Ectodermal cell (in vitro differentiated cells): Measurements from ENCODE around the gene SPPL2C.

ENCODE experiments used
- H3K27ac ChIP-seq: 2 replicates; pipeline ENCODE4 v1.7.0; 2013; ENCODE audit warnings: mild to moderate bottlenecking, low read depth, low read length; ENCODE audit not compliant: insufficient read depth, poor library complexity, severe bottlenecking
- H3K27me3 ChIP-seq: 2 replicates; pipeline ENCODE4 v1.7.0; 2013; ENCODE audit warnings: mild to moderate bottlenecking, low read length; ENCODE audit not compliant: insufficient read depth, control insufficient read depth, poor library complexity, severe bottlenecking
- H3K36me3 ChIP-seq: one replicate; pipeline ENCODE4 v1.7.0; 2013; ENCODE audit warnings: low read length; ENCODE audit not compliant: control insufficient read depth, insufficient read depth
- H3K4me1 ChIP-seq: one replicate; pipeline ENCODE4 v1.7.0; 2013; ENCODE audit warnings: low read length; ENCODE audit not compliant: control insufficient read depth, insufficient read depth
- H3K4me3 ChIP-seq: 2 replicates; pipeline ENCODE4 v1.7.0; 2013; ENCODE audit warnings: low read depth, low read length, control low read depth; ENCODE audit not compliant: insufficient read depth
- H3K9me3 ChIP-seq: 2 replicates; pipeline ENCODE4 v1.7.0; 2013; ENCODE audit warnings: mild to moderate bottlenecking, low read length, moderate library complexity; ENCODE audit not compliant: control insufficient read depth
- WGBS, 2 experiments: methylation state at CpG; one replicate each; pipeline ENCODE4 v1.1.7; 2013; ENCODE audit warnings: missing lambda C conversion rate in 2 of 2; 5-methylcytosine and 5-hydroxymethylcytosine counted together

The SPPL2C gene

DNA sequence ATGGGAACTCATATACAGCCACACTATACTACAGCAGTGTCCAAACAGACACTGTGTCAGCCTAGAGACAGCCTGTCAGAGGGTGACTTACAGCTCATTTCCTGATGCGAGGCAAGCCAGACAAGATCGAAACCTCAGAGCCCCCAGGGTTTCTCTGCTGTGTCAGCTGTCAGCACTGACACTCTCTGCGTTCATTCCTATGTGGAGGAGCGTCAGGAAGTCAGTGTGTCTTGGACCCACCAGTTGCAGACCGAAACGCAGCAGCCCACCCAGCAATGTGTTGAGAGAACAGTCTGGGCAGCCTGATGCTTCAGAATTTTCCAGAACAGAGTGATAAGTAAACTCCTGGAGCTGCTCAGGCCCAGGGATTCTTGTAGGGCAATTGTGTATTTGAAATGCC lies 29.0 kb downstream of the SPPL2C start:
- H3K27ac ChIP-seq: no peak overlapping the region
- H3K4me3 ChIP-seq: no peak overlapping the region
- peaks cover 11% of the 10 kb centered on the region for H3K4me1 ChIP-seq
- 59 to 69% methylated on average over 6 of the region's 6 CpGs for WGBS, 2 experiments
- H3K9me3 ChIP-seq: no peaks in the 10 kb centered on the region
- H3K36me3 ChIP-seq: no peaks in the 10 kb centered on the region
- no peaks in the 10 kb centered on the region for H3K27me3 ChIP-seq

DNA sequence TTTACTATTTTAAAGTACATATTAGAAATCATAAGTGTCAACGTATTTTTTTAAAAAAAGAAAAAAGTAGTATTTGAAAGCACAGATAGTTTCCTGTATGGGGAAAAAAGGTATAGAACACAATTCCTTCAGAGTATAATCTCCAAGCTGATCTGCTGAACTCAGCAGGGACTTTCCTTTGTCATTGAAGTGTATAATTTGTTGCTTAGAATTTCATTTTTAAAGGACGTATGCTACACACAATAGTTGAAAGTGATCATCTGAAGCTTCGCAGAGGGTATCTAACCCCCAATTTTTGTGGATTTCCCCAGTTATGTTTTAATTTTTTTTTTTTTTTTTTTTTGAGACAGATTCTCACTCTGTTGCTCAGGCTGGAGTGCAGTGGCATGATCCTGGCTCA lies 29.5 kb downstream of the SPPL2C start:
- H3K4me3 ChIP-seq: no peak overlapping the region

DNA sequence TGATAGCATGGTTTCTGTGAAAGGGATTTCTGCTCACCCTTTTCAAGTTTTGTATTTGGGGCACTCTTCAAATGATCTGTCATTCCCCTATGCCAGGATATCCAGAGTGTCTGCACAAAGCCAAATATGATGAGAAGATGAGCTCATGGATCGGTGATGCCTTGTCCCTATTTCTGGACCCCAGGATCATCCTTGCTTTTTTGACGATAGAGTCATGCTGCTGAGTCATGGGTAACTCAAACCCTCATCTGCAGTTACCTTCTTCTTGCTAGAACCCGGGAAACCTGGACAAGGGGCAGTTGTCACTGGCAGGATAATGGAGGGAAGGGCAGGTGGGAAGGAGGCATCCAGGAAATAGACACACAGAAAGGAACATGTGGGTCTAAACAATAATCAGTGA lies 31.9 kb downstream of the SPPL2C start:
- peaks cover 4% of the 10 kb centered on the region for H3K4me1 ChIP-seq
- H3K4me3 ChIP-seq: no peak overlapping the region
- H3K27me3 ChIP-seq: no peaks in the 10 kb centered on the region
- 85 to 95% methylated on average over 3 of the region's 3 CpGs for WGBS, 2 experiments
- H3K27ac ChIP-seq: no peak overlapping the region
- H3K36me3 ChIP-seq: no peaks in the 10 kb centered on the region
- no peaks in the 10 kb centered on the region for H3K9me3 ChIP-seq

More for the DNA sequence above, 29.5 kb downstream of the SPPL2C start:
- Histone ChIP-seq H3K36me3 (no peaks in the 10 kb centered on the region), H3K9me3 (no peaks in the 10 kb centered on the region), H3K4me1 (peaks cover 11% of the 10 kb centered on the region), H3K27me3 (no peaks in the 10 kb centered on the region), H3K27ac (no peak overlapping the region)
- WGBS, 2 experiments: 89 to 94% methylated on average over 3 of the region's 3 CpGs

- H3K36me3 ChIP-seq: no peaks in the 10 kb centered on the region
- no peaks in the 10 kb centered on the region for H3K9me3 ChIP-seq
- no peaks in the 10 kb centered on the region for H3K27me3 ChIP-seq
- peaks cover 4% of the 10 kb centered on the region for H3K4me1 ChIP-seq
- no peak overlapping the region for H3K4me3 ChIP-seq
- 90 to 91% methylated on average over 1 of the region's 1 CpG for WGBS, 2 experiments
- H3K27ac ChIP-seq: no peak overlapping the region
Measured at GRCh38 chr17:45877467-45877866, 32.8 kb downstream of the SPPL2C start.

- no peaks in the 10 kb centered on the region for H3K4me1 ChIP-seq
- peaks cover 4% of the 10 kb centered on the region for H3K27me3 ChIP-seq
- no peak overlapping the region for H3K27ac ChIP-seq
- H3K4me3 ChIP-seq: no peak overlapping the region
- WGBS, 2 experiments: 93 to 94% methylated on average over 2 of the region's 2 CpGs
- no peaks in the 10 kb centered on the region for H3K36me3 ChIP-seq
- no peaks in the 10 kb centered on the region for H3K9me3 ChIP-seq
Measured at GRCh38 chr17:45883063-45883462, 38.4 kb downstream of the SPPL2C start.

DNA sequence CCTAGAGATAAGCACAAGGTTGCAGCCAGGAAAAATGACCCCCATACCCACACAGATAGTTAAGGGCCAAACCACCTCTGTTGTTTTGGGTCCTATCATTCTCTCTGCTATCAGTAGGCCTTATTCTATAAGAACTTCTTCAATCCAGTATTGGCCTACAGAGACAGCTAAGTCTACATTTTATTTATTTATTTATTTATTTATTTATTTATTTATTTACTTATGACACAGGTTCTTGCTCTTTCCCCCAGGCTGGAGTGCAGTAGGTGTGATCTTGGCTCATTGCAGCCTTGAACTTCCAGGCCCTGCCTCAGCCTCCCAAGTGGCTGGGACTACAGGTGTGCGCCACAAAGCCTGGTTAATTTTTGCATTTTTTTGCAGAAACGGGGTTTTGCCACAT lies 42.2 kb downstream of the SPPL2C start:
- no peak overlapping the region for H3K4me3 ChIP-seq
- 89% methylated on average over 2 of the region's 2 CpGs for WGBS, 2 experiments
- no peaks in the 10 kb centered on the region for H3K9me3 ChIP-seq
- peaks cover 14% of the 10 kb centered on the region for H3K27me3 ChIP-seq
- no peak overlapping the region for H3K27ac ChIP-seq
- H3K36me3 ChIP-seq: no peaks in the 10 kb centered on the region
- no peaks in the 10 kb centered on the region for H3K4me1 ChIP-seq

DNA sequence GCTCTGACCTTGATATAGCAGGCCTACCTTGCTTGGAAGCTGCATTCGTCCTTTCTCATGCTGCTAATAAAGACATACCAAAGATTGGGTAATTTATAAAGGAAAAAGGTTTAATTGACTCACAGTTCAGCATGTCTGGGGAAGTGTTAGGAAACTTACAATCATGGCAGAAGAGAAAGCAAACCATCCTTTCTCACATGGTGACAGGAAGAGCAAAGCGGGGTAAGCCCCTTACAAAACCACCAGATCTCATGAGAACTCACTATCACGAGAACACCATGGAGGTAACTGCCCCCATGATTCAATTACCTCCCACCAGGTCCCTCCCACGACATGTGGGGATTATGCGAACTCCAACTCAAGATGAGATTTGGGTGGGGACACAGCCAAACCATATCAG lies 43.7 kb downstream of the SPPL2C start:
- Histone ChIP-seq H3K4me3 (no peak overlapping the region), H3K27ac (no peak overlapping the region), H3K4me1 (no peaks in the 10 kb centered on the region), H3K27me3 (peaks cover 29% of the 10 kb centered on the region), H3K9me3 (no peaks in the 10 kb centered on the region), H3K36me3 (no peaks in the 10 kb centered on the region)
- 60 to 61% methylated on average over 5 of the region's 5 CpGs for WGBS, 2 experiments

GRCh38 chr17:45889579-45889978 lies 44.9 kb downstream of the SPPL2C start:
- Histone ChIP-seq H3K27ac (no peak overlapping the region), H3K36me3 (no peaks in the 10 kb centered on the region), H3K4me1 (no peaks in the 10 kb centered on the region), H3K27me3 (peaks cover 35% of the 10 kb centered on the region), H3K4me3 (no peak overlapping the region), H3K9me3 (no peaks in the 10 kb centered on the region)
- WGBS, 2 experiments: 23 to 42% methylated on average over 2 to 3 of the region's 4 CpGs

- WGBS, 2 experiments: 83 to 88% methylated on average over 7 of the region's 7 CpGs
- Histone ChIP-seq H3K27ac (no peak overlapping the region), H3K36me3 (no peaks in the 10 kb centered on the region), H3K27me3 (peaks cover 76% of the 10 kb centered on the region), H3K4me1 (peaks cover 8% of the 10 kb centered on the region), H3K9me3 (no peaks in the 10 kb centered on the region), H3K4me3 (peak overlapping the region; percentile 52)
Measured at GRCh38 chr17:45893725-45894021, 49.0 kb downstream of the SPPL2C start.

- Histone ChIP-seq H3K4me3 (peak within 1 kb of the TSS; percentile 52), H3K27me3 (peaks cover 81% of the 10 kb centered on the region), H3K27ac (no peak within 1 kb of the TSS), H3K9me3 (no peaks in the 10 kb centered on the region), H3K36me3 (no peaks in the 10 kb centered on the region), H3K4me1 (peaks cover 8% of the 10 kb centered on the region)
- WGBS, 2 experiments: 3% methylated on average over 97 of the region's 97 CpGs
Measured at GRCh38 chr17:45894022-45894784, 49.5 kb downstream of the SPPL2C start, which contains the start of gene MAPT. Gene MAPT, plus strand, starts transcription at chr17:45894554. Its CDS starts 67,784 bp downstream, at chr17:45962338.
